IPS DF 6.9 (cell line): ENCODE measurements around the gene GPRIN2.
A peak's percentile ranks its signal among the peaks of the same experiment; 100 is the strongest.
"Not testable (repeated sequence)": the region's sequence is repeated elsewhere in the genome, so short reads cannot be mapped to it uniquely, and the experiment has no call there.

Experiments
- DNase-seq: peaks from one replicate; pipeline ENCODE4 v3.0.0-alpha.2; 2013; ENCODE audit warnings: low read depth, low spot score
- H3K27ac ChIP-seq: one replicate; pipeline ENCODE4 v1.5.1; 2013; ENCODE audit warnings: low read length, control low read depth
- H3K27me3 ChIP-seq: 2 replicates; pipeline ENCODE4 v1.6.1; 2013; ENCODE audit warnings: mild to moderate bottlenecking, low read length; ENCODE audit not compliant: control insufficient read depth, insufficient read depth
- H3K36me3 ChIP-seq: 2 replicates; pipeline ENCODE4 v1.6.1; 2013; ENCODE audit warnings: low read length; ENCODE audit not compliant: control insufficient read depth, insufficient read depth
- H3K4me1 ChIP-seq: 2 replicates; pipeline ENCODE4 v1.6.1; 2013; ENCODE audit warnings: low read length; ENCODE audit not compliant: control insufficient read depth, insufficient read depth
- H3K4me3 ChIP-seq: 2 replicates; pipeline ENCODE4 v1.5.1; 2013; ENCODE audit warnings: mild to moderate bottlenecking, low read length
- H3K9me3 ChIP-seq: 2 replicates; pipeline ENCODE4 v1.6.1; 2013; ENCODE audit warnings: low read length, inconsistent platforms; ENCODE audit not compliant: control insufficient read depth, insufficient read depth
- WGBS: extraction: QIAGEN DNeasy Blood & Tissue Kit; methylation state at CpG from one replicate; pipeline ENCODE4 v1.1.7; 2013; ENCODE audit warnings: mixed read lengths, missing lambda C conversion rate; ENCODE audit not compliant: insufficient read length, insufficient coverage; 5-methylcytosine and 5-hydroxymethylcytosine counted together

GPRIN2 gene

DNA sequence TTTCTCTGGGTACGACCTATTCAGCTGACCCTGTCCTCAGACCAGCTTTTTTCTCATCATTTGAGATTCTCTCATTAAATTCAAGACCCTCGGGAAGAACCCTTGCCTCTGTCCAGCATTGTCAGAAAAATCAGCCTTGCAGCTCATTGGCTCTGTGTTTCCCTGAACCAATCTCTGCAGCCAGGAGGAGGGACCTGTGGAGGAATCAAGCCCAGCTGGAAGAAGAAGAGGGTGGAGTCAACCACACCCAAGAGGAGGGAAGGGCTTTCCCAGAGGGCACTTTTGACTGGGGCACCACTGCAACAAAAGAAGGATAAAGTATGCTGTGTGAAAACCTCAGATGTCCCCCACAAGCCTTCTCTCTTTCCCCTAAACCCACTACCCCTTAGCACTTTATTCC lies 14.2 kb upstream of the GPRIN2 start:
- not testable (repeated sequence) for DNase-seq, H3K36me3 ChIP-seq
- no CpG with 5 or more reads among the region's 2 CpGs for WGBS

DNA sequence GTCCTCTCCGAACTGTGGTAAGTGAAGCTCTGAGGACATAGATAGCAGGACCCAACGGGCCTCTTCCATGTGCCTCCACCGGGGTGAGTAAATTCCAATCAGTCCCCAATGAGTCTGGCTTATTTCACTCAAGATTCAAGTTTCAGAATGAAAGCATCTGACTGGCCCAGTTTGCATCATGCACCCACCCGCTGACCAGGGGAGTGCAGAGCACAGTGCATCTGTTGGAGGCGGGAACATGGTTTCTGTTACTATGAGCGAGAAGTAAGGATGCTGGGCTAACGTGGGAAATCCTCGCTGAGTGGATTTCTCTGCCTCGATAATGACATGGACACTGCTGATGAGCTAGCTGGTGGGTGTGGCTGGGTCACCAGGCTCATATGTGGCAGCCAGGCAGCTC lies 10.7 kb upstream of the GPRIN2 start:
- H3K4me1 ChIP-seq, H3K9me3 ChIP-seq, H3K36me3 ChIP-seq, DNase-seq, H3K27ac ChIP-seq, H3K27me3 ChIP-seq, H3K4me3 ChIP-seq: not testable (repeated sequence)
- no CpG with 5 or more reads among the region's 9 CpGs for WGBS

More for the DNA sequence above, 14.2 kb upstream of the GPRIN2 start:
- H3K4me1 ChIP-seq, H3K27ac ChIP-seq, H3K9me3 ChIP-seq, H3K27me3 ChIP-seq, H3K4me3 ChIP-seq: not testable (repeated sequence)

DNA sequence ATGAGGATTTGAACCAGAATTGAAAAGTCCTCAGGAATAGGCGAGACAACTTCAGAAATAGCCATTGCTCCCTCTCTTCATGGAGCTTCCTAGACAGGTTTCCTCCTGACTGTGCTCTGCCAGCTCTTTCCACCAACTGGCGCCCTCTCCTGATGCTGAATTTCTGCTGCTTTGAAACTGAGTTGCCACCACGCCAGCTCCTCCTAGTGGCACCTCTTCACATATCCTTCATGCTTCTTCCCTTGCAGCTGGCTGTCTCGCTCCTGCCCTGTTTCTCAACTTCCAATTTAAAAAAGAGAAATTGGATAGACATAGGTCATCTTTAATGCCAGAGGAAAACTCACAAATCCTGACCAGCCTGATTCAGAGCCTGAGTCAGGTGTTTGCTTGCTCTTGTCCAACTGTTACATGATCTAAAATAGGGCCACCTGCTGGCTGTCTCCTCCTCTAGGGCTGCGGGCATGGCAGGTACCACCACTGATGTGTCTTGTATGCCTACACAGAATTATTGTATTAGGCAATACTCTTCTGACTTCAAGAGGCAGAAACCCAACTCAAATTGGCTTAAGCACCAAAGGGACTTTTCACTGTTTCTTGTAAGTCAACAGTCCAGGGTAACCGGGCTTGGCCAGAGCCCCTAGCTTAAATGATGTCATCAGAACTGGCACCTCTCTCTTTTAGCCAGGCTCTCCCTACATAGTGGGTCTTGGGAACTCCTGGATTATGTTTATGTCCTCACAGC lies 9.3 kb upstream of the GPRIN2 start:
- H3K36me3 ChIP-seq, DNase-seq: not testable (repeated sequence)
- no CpG with 5 or more reads among the region's 6 CpGs for WGBS

DNA sequence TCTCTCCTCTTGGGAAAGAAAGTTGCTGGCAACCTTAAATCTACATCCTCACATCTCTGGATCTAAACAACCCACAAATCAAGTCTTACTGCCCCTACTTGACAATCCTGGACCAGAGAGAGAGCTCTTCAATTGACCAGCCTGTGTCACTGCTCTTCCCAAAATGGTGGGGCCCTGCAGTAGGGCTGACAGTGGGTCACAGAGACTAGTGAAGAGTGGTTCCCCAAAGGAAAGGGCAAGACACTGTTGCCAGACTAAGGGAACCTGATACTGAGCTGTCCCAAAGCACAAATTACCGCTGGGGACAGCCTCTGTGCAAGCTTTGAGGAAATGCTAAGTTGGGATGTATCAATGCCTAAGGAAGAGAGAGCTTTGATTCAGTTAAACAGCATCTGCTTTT lies 4.5 kb upstream of the GPRIN2 start:
- Histone ChIP-seq H3K9me3 (no peaks in the 10 kb centered on the region), H3K27ac (no peak overlapping the region), H3K27me3 (no peaks in the 10 kb centered on the region), H3K4me1 (peaks cover 5% of the 10 kb centered on the region; the same call in 1 of the 2 replicates), H3K4me3 (no peak overlapping the region), H3K36me3 (no peaks in the 10 kb centered on the region)
- no peak for DNase-seq
- WGBS: no CpG with 5 or more reads among the region's 1 CpG

More for the DNA sequence above, 9.3 kb upstream of the GPRIN2 start:
- H3K9me3 ChIP-seq, H3K27ac ChIP-seq, H3K4me3 ChIP-seq, H3K4me1 ChIP-seq, H3K27me3 ChIP-seq: not testable (repeated sequence)

DNA sequence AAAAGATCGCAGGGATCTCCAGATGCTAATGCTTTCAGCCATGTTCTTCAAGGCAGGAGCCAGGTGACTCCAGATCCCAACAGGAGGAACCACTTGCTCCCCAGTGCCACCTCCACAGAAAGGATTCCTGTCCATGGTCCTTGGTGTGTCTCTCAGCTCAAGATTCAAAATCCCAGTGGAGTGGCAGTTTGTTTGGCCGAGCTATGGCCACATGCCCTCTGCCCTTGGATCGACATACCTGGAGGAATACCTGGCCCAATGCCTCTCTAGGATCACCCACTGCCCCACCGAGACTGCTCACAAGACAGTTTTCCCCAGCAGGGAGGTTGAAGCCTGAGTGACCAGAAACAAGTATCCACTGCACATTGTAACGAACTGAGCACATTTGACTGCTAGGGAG lies 3.9 kb upstream of the GPRIN2 start:
- no CpG with 5 or more reads among the region's 5 CpGs for WGBS
- H3K4me3 ChIP-seq: no peak overlapping the region
- no peak for DNase-seq

DNA sequence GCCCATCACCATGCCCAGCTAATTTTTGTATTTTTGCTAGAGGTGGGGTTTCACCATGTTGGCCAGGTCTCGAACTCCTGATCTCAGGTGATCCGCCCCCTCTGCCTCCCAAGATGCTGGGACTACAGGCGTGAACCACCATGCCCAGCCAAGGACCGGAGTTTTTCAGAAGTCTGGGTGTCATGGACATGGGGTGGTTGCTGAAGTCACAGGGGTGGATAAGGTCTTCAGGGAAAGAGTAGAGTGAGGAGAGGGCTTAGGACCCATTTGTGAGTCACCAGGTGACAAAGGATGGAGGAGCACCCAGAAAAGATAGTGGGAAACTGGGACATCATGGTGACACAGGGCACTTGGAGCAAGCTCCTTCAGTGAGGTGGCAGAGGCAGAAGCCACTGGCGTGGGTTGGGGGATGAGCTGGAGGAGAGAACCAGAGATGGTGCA lies 2.8 kb upstream of the GPRIN2 start:
- Histone ChIP-seq H3K27me3 (no peaks in the 10 kb centered on the region), H3K4me1 (peaks cover 12% of the 10 kb centered on the region), H3K27ac (no peak overlapping the region), H3K4me3 (no peak overlapping the region), H3K9me3 (no peaks in the 10 kb centered on the region), H3K36me3 (no peaks in the 10 kb centered on the region)
- WGBS: no CpG with 5 or more reads among the region's 5 CpGs
- no peak for DNase-seq

More for the DNA sequence above, 3.9 kb upstream of the GPRIN2 start:
- Histone ChIP-seq H3K27me3 (no peaks in the 10 kb centered on the region), H3K27ac (no peak overlapping the region), H3K4me1 (peaks cover 9% of the 10 kb centered on the region), H3K36me3 (no peaks in the 10 kb centered on the region), H3K9me3 (no peaks in the 10 kb centered on the region)

DNA sequence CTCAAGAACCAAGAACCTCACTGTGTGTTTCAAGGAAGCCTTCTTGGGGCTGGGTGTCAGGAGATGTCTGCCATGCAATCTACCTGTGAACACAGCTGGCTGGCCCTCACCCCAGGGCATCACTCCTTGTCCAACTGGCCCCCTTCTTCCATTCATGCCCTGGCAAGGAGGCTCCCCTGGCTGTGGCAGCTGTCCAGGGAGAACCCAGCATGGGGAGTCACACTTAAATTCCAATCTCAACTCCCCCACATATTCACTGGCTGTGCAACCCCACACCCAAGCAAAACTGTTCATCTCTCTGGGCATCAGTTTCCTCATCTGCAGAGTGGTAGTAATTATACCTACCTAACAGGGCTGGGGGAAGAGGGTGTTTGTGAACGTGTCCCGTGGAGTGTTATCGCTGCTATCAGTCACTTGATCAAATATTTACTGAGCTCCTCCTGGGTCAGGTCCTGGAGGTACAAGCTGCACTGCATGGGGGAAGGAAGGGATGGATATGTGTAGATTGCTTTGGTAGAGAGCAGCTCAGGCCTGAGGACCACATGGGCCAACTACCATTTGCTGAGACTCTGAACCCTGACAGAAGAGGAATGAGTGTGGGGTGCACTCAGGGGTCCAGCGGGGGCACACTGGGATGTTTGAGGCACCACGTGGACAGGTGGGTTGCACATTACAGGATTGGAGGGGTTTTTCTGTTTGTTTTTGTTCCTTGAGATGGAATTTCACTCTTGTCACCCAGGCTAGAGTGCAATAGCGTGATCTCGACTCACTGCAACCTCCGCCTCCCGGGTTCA lies 2.1 kb upstream of the GPRIN2 start:
- no peak overlapping the region for H3K4me3 ChIP-seq
- no peaks in the 10 kb centered on the region for H3K9me3 ChIP-seq
- WGBS: no CpG with 5 or more reads among the region's 9 CpGs
- no peaks in the 10 kb centered on the region for H3K36me3 ChIP-seq
- H3K27ac ChIP-seq: no peak overlapping the region
- DNase-seq: no peak
- no peaks in the 10 kb centered on the region for H3K27me3 ChIP-seq
- peaks cover 12% of the 10 kb centered on the region for H3K4me1 ChIP-seq

DNA sequence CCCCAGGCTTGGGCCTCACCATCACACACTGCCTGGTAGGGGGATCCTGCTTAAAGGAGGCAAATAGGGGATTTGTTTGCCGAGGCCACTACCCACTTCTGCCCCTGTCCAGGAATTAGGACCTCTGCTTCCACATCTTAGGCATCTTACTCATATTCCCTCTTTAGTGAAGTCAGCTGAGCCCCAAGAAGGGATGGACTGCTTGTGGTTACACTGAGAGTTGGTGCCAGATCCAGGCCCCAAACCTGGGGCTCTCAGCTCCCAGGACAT lies 1.6 kb upstream of the GPRIN2 start:
- DNase-seq: no peak
- no peaks in the 10 kb centered on the region for H3K27me3 ChIP-seq
- no peak overlapping the region for H3K27ac ChIP-seq
- peaks cover 12% of the 10 kb centered on the region for H3K4me1 ChIP-seq
- H3K36me3 ChIP-seq: peaks cover 4% of the 10 kb centered on the region; the same call in 1 of the 2 replicates
- no peaks in the 10 kb centered on the region for H3K9me3 ChIP-seq
- no peak overlapping the region for H3K4me3 ChIP-seq
- no CpG with 5 or more reads among the region's 1 CpG for WGBS

DNA sequence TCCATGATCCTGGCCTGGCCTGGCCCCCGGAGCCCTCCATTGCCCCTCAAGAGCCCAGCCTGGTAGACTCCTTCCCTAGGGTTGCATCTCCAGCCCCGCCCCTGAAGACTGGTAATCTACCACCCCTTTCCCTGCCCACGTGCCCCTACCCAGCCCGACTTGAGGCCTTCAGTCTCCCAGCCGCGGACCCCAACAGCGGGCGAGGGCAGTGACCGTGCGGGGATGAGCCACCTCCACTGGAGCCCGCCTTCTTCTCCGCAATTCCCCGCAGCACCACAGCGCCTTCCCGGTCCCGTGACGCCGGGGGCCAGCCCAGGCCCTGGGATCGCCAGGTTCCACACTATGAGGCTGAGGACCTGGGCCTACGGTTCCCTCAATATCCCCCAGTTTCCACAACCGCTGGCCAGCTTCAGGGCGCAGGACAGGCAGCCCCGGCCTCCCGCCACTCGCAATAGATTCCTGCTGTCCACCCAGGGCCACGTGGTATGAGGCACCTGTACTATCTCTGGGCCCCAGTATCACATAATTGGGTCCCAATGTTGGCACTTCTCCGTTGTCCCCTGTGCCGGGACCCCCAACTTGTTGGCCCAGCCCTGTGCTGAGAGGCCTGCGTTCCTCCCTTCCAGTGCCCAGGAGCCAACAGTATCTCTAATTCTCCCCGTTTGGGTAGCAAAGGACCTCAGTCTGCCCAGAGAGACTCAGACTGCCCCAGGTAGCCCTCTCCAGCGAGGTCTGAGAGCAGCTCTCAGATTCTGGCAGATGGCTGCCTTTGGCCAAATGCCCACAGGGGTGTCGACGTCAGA lies 1.1 kb upstream of the GPRIN2 start:
- no CpG with 5 or more reads among the region's 33 CpGs for WGBS
- Histone ChIP-seq H3K9me3 (no peaks in the 10 kb centered on the region), H3K4me3 (peak overlapping the region; percentile 63; the same call in 1 of the 2 replicates), H3K4me1 (peaks cover 12% of the 10 kb centered on the region), H3K36me3 (peaks cover 5% of the 10 kb centered on the region; the same call in 1 of the 2 replicates), H3K27ac (no peak overlapping the region), H3K27me3 (no peaks in the 10 kb centered on the region)
- no peak for DNase-seq

DNA sequence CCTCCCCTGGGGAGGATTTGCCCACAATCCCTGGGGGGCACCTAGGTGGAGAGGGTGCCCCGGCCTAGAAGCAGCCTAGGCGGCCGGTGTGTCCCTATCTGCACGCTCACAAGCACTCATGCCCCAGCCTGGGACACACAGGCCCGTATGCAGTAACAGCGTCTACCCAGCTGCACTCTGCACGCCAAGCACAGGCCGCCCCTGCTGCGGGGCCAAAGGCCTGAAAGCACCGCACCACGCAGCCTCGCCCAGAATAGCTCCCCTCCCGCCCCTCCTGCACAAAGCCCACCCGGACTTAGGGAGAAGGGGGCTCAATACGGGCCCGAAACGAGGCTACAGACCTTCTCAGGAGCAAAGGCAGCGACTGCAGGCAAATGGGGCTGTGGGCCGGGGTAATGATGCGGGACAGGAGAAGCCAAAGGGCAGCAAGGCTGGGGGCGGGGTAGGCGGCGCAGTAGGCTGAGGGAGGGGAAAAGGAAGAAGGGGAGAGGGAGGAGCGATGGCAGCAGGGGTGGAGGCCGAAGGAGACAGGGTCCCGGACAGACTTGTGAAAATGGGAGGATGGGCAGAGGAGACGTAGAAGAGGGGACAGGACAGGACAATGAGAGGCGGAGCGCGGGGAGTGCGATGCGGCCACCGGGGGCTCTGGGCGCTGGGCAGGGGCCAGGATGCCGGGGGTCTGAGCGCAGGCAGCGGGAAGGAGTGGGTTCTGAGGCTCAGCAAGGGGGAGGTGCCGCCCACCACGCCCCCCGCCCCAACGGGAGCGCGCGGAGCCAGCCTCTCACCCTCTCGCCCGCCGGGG lies 544 bp downstream of the GPRIN2 start:
- no CpG with 5 or more reads among the region's 47 CpGs for WGBS
- Histone ChIP-seq H3K27ac (no peak overlapping the region), H3K36me3 (peaks cover 10% of the 10 kb centered on the region; the same call in 1 of the 2 replicates), H3K4me1 (peaks cover 12% of the 10 kb centered on the region), H3K4me3 (peak overlapping the region; percentile 63), H3K9me3 (no peaks in the 10 kb centered on the region), H3K27me3 (no peaks in the 10 kb centered on the region)
- DNase-seq: peak; percentile 82
